HCT116 (cell line): Measurements from ENCODE around the gene BTBD16. TPM values are rescaled to one million over a fixed set of nuclear protein-coding genes. Genes with fewer than 3 reads are reported as not detected.

Experiments used
- ATAC-seq: fragments of 200-7000 bp; cut with Tn5 transposase; 2 replicates; pipeline ENCODE4 v1.9.1; 2020; ENCODE audit warnings: mild to moderate bottlenecking, moderate library complexity
- BruUV-seq: library from RNA; stranded (reverse); fragments of 400-500 nt; replicated peaks from 2 replicates; lab custom pipeline; 2021; lab: Mats Ljungman, UMichigan
- CTCF ChIA-PET: fragments of 300-600 bp; sonication (Branson Sonifier 250); formaldehyde crosslinking; loops from one replicate; lab custom pipeline; 2021; ENCODE audit warnings: antibody characterized with exemption; lab: Charles Lee
- POLR2A ChIA-PET: fragments of 300-600, 350-600 bp; sonication (Branson Sonifier 250); formaldehyde crosslinking; loops from one replicate; lab custom pipeline; 2021; ENCODE audit warnings: antibody characterized with exemption; lab: Charles Lee
- RAD21 ChIA-PET, 2 experiments: fragments of 300-600 bp; sonication (Branson Sonifier 250); formaldehyde crosslinking; loops; one replicate each; lab custom pipeline; 2023; ENCODE audit warnings: low total read pairs in 2 of 2; ENCODE audit not compliant: uncharacterized antibody in 2 of 2, unreplicated experiment in 2 of 2, low non-redundant PET in 1 of 2; lab: Charles Lee
- DNase-seq: peaks from one replicate; pipeline ENCODE4 v3.0.0-alpha.2; 2010; ENCODE audit warnings: low read depth, low spot score
- H2AFZ ChIP-seq: fragments of 200-600 bp; shearing (Covaris generic), sonication (generic); 2 replicates; pipeline ENCODE4 v1.6.1; 2017; ENCODE audit warnings: low read depth, mixed run types, mixed read lengths, antibody characterized with exemption, low read length; ENCODE audit not compliant: poor library complexity, severe bottlenecking
- H3K27ac ChIP-seq: 2 replicates; pipeline ENCODE4 v1.5.1; 2012; ENCODE audit warnings: low read depth, low read length
- H3K27me3 ChIP-seq: fragments of 200-600 bp; sonication (generic); 2 replicates; pipeline ENCODE4 v1.6.1; 2016; ENCODE audit warnings: mixed run types, low read length, mixed read lengths; ENCODE audit not compliant: insufficient read depth
- H3K36me3 ChIP-seq, 2 experiments: fragments of 200-500 bp in 1 of 2; fragments of 200-600 bp in 1 of 2; sonication (Bioruptor generic) in 1 of 2; sonication (generic) in 1 of 2; 2 replicates each; pipeline versions ENCODE4 v1.5.1 to v1.6.1; 2014 to 2016; ENCODE audit warnings: low read length in 2 of 2, inconsistent platforms in 1 of 2, mixed read lengths in 1 of 2, mixed run types in 1 of 2; ENCODE audit not compliant: insufficient read depth in 2 of 2, control insufficient read depth in 1 of 2
- H3K4me1 ChIP-seq, 2 experiments: fragments of 200-600 bp in 1 of 2; sonication (generic) in 1 of 2; 2 replicates each; pipeline versions ENCODE4 v1.5.1 to v1.6.1; 2012 to 2017; ENCODE audit warnings: low read length in 2 of 2, inconsistent platforms in 1 of 2, mild to moderate bottlenecking in 1 of 2, mixed read lengths in 1 of 2, mixed run types in 1 of 2, moderate library complexity in 1 of 2; ENCODE audit not compliant: insufficient read depth in 2 of 2, control insufficient read depth in 1 of 2
- H3K4me2 ChIP-seq: fragments of 200-600 bp; sonication (generic); 2 replicates; pipeline ENCODE4 v1.6.1; 2017; ENCODE audit warnings: mixed run types, low read length, mixed read lengths
- H3K4me3 ChIP-seq, 2 experiments: fragments of 200-600 bp in 1 of 2; sonication (generic) in 1 of 2; replicated peaks in 1 of 2; 2 replicates each; pipeline ENCODE4 v1.5.1; 2011 to 2016; ENCODE audit warnings: low read length in 2 of 2, control low read depth in 1 of 2, low read depth in 1 of 2, mild to moderate bottlenecking in 1 of 2, mixed read lengths in 1 of 2, mixed run types in 1 of 2
- H3K79me2 ChIP-seq: fragments of 200-600 bp; sonication (generic); 2 replicates; pipeline ENCODE4 v1.6.1; 2017; ENCODE audit warnings: mild to moderate bottlenecking, mixed run types, low read length, moderate library complexity, mixed read lengths; ENCODE audit not compliant: insufficient read depth
- H3K9ac ChIP-seq: fragments of 200-600 bp; sonication (generic); 2 replicates; pipeline ENCODE4 v1.6.1; 2016; ENCODE audit warnings: low read length, mixed read lengths
- H3K9me2 ChIP-seq: fragments of 200-600 bp; sonication (generic), shearing (Covaris generic); 2 replicates; pipeline ENCODE4 v1.6.1; 2017; ENCODE audit warnings: mixed run types, mild to moderate bottlenecking, moderate library complexity; ENCODE audit not compliant: insufficient read depth
- H3K9me3 ChIP-seq, 2 experiments: fragments of 200-500 bp in 1 of 2; fragments of 200-600 bp in 1 of 2; sonication (Bioruptor generic) in 1 of 2; sonication (generic) in 1 of 2; 2 replicates each; pipeline ENCODE4 v1.6.1; 2014 to 2017; ENCODE audit warnings: low read length in 2 of 2, mixed read lengths in 2 of 2, inconsistent platforms in 1 of 2, low read depth in 1 of 2, mild to moderate bottlenecking in 1 of 2, mixed run types in 1 of 2, moderate library complexity in 1 of 2; ENCODE audit not compliant: control insufficient read depth in 1 of 2, insufficient read depth in 1 of 2
- H4K20me1 ChIP-seq: fragments of 200-600 bp; sonication (generic), shearing (Covaris generic); 2 replicates; pipeline ENCODE4 v1.6.1; 2017; ENCODE audit warnings: mixed run types, mild to moderate bottlenecking, moderate library complexity; ENCODE audit not compliant: insufficient read depth
- CEBPB ChIP-seq: IDR thresholded peaks from 2 replicates; pipeline ENCODE4 v1.6.1; 2012; ENCODE audit warnings: low read depth
- EGR1 ChIP-seq: IDR thresholded peaks from 2 replicates; pipeline ENCODE4 v1.6.1; 2012; ENCODE audit warnings: low read depth
- ELF1 ChIP-seq: IDR thresholded peaks from 2 replicates; pipeline ENCODE4 v1.6.1; 2012; ENCODE audit warnings: low read depth, borderline replicate concordance
- EZH2phosphoT487 ChIP-seq: fragments of 200-600 bp; IDR thresholded peaks from 2 replicates; pipeline ENCODE4 v1.6.1; 2018; ENCODE audit warnings: antibody characterized with exemption, borderline replicate concordance
- FOSL1 ChIP-seq: IDR thresholded peaks from 2 replicates; pipeline ENCODE4 v1.6.1; 2012; ENCODE audit warnings: low read depth
- POLR2AphosphoS5 ChIP-seq: IDR thresholded peaks from 2 replicates; pipeline ENCODE4 v1.6.1; 2011; ENCODE audit warnings: mild to moderate bottlenecking, low read depth, low read length, moderate library complexity
- RAD21 ChIP-seq: IDR thresholded peaks from 2 replicates; pipeline ENCODE4 v1.6.1; 2012; ENCODE audit warnings: low read depth, mild to moderate bottlenecking
- SP1 ChIP-seq: IDR thresholded peaks from 2 replicates; pipeline ENCODE4 v1.6.1; 2012; ENCODE audit warnings: low read depth
- SRF ChIP-seq: IDR thresholded peaks from 2 replicates; pipeline ENCODE4 v1.6.1; 2012; ENCODE audit warnings: low read depth
- YY1 ChIP-seq: IDR thresholded peaks from 2 replicates; pipeline ENCODE4 v1.6.1; 2011; ENCODE audit warnings: low read length, low read depth, moderate library complexity, mild to moderate bottlenecking; ENCODE audit not compliant: insufficient replicate concordance; ENCODE audit errors: extremely low read depth
- ZFX ChIP-seq: fragments of 450-650 bp; IDR thresholded peaks from 2 replicates; pipeline ENCODE4 v1.6.1; 2017
- ZNF274 ChIP-seq: fragments of 200-500 bp; sonication (Bioruptor generic); IDR thresholded peaks from 2 replicates; pipeline ENCODE4 v1.6.1; 2014; ENCODE audit warnings: mild to moderate bottlenecking, low read depth, low read length, inconsistent platforms
- intact Hi-C: fragments of 100-400 bp; cut with micrococcal nuclease; formaldehyde crosslinking; loops from 2 replicates; pipeline ENCODE4 v1.10.0; 2022
- total RNA-seq: library from RNA; stranded (reverse); gene quantifications from one replicate; pipeline ENCODE4 v1.2.1, GENCODE V29; 2021; ENCODE audit not compliant: unreplicated experiment
- TF ChIP-seq, protein P1 (sequence below): IDR thresholded peaks from 2 replicates; pipeline ENCODE4 v1.6.1; 2011; ENCODE audit warnings: mild to moderate bottlenecking, low read length, moderate library complexity; ENCODE audit not compliant: insufficient replicate concordance; ENCODE audit errors: extremely low read depth
- TF ChIP-seq, protein P2 (sequence below), 3 experiments: fragments of 200-600 bp in 1 of 3; sonication (generic) in 1 of 3; IDR thresholded peaks in 2 of 3; conservative IDR thresholded peaks in 1 of 3; 2 replicates each; pipeline ENCODE4 v1.5.1; 2012 to 2017; ENCODE audit warnings: low read depth in 2 of 3, low read length in 2 of 3, antibody characterized with exemption in 1 of 3, borderline replicate concordance in 1 of 3, control low read depth in 1 of 3, mild to moderate bottlenecking in 1 of 3, mixed read lengths in 1 of 3, mixed run types in 1 of 3, moderate library complexity in 1 of 3; ENCODE audit not compliant: insufficient read depth in 1 of 3
- TF ChIP-seq, protein P3 (sequence below): IDR thresholded peaks from 2 replicates; pipeline ENCODE4 v1.6.1; 2012
- TF ChIP-seq, protein P4 (sequence below): IDR thresholded peaks from 2 replicates; pipeline ENCODE4 v1.6.1; 2012

The BTBD16 gene
- total RNA-seq, 1 experiment from 2014 or later, result 0.27 TPM

DNA sequence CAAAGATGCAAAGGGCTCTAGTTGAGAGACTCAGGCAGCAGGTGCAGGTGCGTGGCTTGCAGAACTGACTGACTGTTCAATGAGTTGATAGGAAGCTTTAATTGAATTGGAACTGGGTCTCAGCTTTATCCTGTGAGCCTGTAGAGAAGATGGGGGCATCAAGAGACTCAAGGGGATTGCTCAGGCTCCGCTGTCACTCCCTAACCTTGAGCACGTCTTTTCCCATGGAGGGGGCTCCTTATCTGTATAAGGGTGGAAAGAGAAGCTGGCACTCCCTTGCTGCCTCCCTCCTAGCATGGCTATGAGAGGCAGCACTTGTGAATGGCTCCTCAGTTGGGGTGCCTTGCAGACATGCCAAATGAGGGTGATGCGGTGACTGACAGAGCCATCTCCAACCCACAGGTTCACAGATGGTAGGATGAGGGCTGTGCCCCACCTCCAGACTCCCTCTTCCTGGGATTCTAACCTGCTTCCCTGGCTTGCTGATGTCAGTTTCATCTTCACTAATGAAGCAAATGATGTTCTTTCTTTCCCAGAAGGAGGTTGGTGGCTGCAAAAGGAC is 91.0 kb downstream of the BTBD16 start:
- Histone ChIP-seq H3K27ac (no peak overlapping the region), H3K9me2 (no peaks in the 10 kb centered on the region), H3K4me1 (no peaks in the 10 kb centered on the region), H3K4me2 (no peak overlapping the region), H3K4me3 (no peak overlapping the region), H3K36me3 (no peaks in the 10 kb centered on the region), H3K79me2 (no peaks in the 10 kb centered on the region), H2AFZ (no peak overlapping the region), H3K9me3 (no peaks in the 10 kb centered on the region), H3K27me3 (0 out of 2 replicates have a peak, but pooled peaks cover 5% of the 10 kb centered on the region), H4K20me1 (no peaks in the 10 kb centered on the region), H3K9ac (no peak overlapping the region)
- ATAC-seq (no peak), DNase-seq (no peak)
- ChIA-PET CTCF (no interaction called here), RAD21 (no interaction called here), POLR2A (no interaction called here)
- intact Hi-C loops, result no loop called here
- no TSS peak for BruUV-seq
- TF ChIP-seq ZFX (no peak), SRF (no peak)

DNA sequence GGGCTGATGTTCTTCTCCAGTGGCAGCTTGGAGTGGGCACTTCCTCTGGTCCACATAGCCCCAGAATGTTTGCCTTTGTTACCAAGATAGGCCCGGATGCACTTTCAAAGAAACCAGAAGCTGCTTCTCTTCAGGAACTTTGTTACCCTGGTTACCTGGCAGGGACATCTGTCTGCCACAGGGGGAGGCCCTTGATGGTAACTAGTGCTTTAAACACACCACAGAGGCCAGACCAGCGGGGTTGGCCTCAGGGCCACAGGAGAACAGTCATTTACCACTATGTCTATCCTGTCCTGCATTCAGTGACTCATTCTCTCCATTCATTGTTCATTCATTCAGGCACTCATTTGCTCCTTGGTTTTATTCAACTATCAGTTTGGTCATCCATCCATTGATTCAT is 91.5 kb downstream of the BTBD16 start:
- H2AFZ ChIP-seq, result no peak overlapping the region
- no peaks in the 10 kb centered on the region for H3K4me1 ChIP-seq
- H3K9me3 ChIP-seq, result no peaks in the 10 kb centered on the region
- H3K4me3 ChIP-seq, result no peak overlapping the region
- intact Hi-C loops, result no loop called here
- DNase-seq, result no peak
- H3K9ac ChIP-seq, result no peak overlapping the region
- H4K20me1 ChIP-seq, result no peaks in the 10 kb centered on the region
- no peak overlapping the region for H3K4me2 ChIP-seq
- no peak overlapping the region for H3K27ac ChIP-seq
- RAD21 ChIA-PET, result no interaction called here
- ATAC-seq, result no peak; the same call in 1 of the 2 replicates
- no peaks in the 10 kb centered on the region for H3K79me2 ChIP-seq
- CTCF ChIA-PET, result no interaction called here
- POLR2A ChIA-PET, result no interaction called here
- BruUV-seq, result no TSS peak
- no peaks in the 10 kb centered on the region for H3K36me3 ChIP-seq
- TF ChIP-seq RAD21 (no peak), SP1 (no peak), CEBPB (no peak), EGR1 (no peak), ELF1 (no peak), ZNF274 (no peak), POLR2AphosphoS5 (no peak), SRF (no peak), EZH2phosphoT487 (no peak), FOSL1 (no peak), YY1 (no peak)
- TF ChIP-seq, protein P1, sequence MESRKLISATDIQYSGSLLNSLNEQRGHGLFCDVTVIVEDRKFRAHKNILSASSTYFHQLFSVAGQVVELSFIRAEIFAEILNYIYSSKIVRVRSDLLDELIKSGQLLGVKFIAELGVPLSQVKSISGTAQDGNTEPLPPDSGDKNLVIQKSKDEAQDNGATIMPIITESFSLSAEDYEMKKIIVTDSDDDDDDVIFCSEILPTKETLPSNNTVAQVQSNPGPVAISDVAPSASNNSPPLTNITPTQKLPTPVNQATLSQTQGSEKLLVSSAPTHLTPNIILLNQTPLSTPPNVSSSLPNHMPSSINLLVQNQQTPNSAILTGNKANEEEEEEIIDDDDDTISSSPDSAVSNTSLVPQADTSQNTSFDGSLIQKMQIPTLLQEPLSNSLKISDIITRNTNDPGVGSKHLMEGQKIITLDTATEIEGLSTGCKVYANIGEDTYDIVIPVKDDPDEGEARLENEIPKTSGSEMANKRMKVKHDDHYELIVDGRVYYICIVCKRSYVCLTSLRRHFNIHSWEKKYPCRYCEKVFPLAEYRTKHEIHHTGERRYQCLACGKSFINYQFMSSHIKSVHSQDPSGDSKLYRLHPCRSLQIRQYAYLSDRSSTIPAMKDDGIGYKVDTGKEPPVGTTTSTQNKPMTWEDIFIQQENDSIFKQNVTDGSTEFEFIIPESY, result no peak
- TF ChIP-seq, protein P2, sequence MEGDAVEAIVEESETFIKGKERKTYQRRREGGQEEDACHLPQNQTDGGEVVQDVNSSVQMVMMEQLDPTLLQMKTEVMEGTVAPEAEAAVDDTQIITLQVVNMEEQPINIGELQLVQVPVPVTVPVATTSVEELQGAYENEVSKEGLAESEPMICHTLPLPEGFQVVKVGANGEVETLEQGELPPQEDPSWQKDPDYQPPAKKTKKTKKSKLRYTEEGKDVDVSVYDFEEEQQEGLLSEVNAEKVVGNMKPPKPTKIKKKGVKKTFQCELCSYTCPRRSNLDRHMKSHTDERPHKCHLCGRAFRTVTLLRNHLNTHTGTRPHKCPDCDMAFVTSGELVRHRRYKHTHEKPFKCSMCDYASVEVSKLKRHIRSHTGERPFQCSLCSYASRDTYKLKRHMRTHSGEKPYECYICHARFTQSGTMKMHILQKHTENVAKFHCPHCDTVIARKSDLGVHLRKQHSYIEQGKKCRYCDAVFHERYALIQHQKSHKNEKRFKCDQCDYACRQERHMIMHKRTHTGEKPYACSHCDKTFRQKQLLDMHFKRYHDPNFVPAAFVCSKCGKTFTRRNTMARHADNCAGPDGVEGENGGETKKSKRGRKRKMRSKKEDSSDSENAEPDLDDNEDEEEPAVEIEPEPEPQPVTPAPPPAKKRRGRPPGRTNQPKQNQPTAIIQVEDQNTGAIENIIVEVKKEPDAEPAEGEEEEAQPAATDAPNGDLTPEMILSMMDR (IDR thresholded peaks at IDR 0.05 in 2 of 3, conservative IDR thresholded peaks at IDR 0.05 in 1 of 3; ENCODE audit: borderline replicate concordance in 1 of 3, insufficient read depth in 1 of 3, low read depth in 2 of 3, low read length in 2 of 3), result no peak
- TF ChIP-seq, protein P3, sequence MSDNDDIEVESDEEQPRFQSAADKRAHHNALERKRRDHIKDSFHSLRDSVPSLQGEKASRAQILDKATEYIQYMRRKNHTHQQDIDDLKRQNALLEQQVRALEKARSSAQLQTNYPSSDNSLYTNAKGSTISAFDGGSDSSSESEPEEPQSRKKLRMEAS, result no peak
- TF ChIP-seq, protein P4, sequence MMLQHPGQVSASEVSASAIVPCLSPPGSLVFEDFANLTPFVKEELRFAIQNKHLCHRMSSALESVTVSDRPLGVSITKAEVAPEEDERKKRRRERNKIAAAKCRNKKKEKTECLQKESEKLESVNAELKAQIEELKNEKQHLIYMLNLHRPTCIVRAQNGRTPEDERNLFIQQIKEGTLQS, result no peak
- H3K27me3 ChIP-seq, result 0 out of 2 replicates have a peak, but pooled peaks cover 5% of the 10 kb centered on the region
- H3K9me2 ChIP-seq, result no peaks in the 10 kb centered on the region
